Measurements from ENCODE around the gene HOXA13. TPM values are rescaled to one million over a fixed set of nuclear protein-coding genes. Genes with fewer than 3 reads are reported as not detected.

Gene HOXA13
- total RNA-seq, 1 experiment from 2014 or later: 1.3 TPM

DNA sequence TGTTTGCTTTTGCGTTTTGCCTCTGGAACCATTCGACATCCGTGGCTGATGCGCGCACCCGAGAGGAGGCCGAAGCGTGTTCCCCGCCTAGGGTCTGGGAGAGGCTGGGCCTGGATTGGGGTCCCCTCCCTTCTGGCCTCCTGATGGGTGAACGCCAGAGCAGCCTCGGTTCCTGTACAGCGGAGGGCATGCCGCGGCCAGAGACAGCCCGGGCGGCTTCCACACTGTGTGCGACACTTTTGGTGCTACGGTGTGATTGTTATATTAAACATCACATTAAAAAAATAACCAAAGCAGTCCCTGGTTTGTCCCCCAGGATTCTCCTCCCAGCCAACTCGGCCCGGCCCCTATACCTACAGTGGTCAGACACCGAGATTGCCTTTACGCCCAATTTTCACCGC lies 39.7 kb downstream of the HOXA13 start:
- CTCF ChIA-PET: interaction anchor here (0.6 to 2.4 kb wide), 17 partner anchors 10 to 793 kb away, joined by 3 to 34 read pairs (median 5); partner anchors contain the start of gene SKAP2
- intact Hi-C loops (cut with micrococcal nuclease; ENCODE audit: unreplicated experiment): loop anchor here (2.0 to 5.0 kb wide), 2 partner anchors 791 to 978 kb away; no protein-coding TSS in a partner anchor
- no peak for DNase-seq
- Mint-ChIP-seq H3K27me3 (ENCODE audit: unreplicated experiment) (no peaks in the 10 kb centered on the region), H3K4me3 (ENCODE audit: low read depth, unreplicated experiment) (peak overlapping the region; percentile 76), H3K4me1 (ENCODE audit: low read depth, unreplicated experiment) (no peaks in the 10 kb centered on the region), H3K36me3 (ENCODE audit: insufficient read depth, unreplicated experiment) (peaks cover 7% of the 10 kb centered on the region), H3K27ac (ENCODE audit: unreplicated experiment) (no peak overlapping the region), H3K9me3 (ENCODE audit: low read depth, unreplicated experiment) (no peaks in the 10 kb centered on the region)
- no TSS peak for BruUV-seq (replicated peaks)
- TF ChIP-seq CTCF (IDR thresholded peaks at IDR 0.05; ENCODE audit: unreplicated experiment): no peak

DNA sequence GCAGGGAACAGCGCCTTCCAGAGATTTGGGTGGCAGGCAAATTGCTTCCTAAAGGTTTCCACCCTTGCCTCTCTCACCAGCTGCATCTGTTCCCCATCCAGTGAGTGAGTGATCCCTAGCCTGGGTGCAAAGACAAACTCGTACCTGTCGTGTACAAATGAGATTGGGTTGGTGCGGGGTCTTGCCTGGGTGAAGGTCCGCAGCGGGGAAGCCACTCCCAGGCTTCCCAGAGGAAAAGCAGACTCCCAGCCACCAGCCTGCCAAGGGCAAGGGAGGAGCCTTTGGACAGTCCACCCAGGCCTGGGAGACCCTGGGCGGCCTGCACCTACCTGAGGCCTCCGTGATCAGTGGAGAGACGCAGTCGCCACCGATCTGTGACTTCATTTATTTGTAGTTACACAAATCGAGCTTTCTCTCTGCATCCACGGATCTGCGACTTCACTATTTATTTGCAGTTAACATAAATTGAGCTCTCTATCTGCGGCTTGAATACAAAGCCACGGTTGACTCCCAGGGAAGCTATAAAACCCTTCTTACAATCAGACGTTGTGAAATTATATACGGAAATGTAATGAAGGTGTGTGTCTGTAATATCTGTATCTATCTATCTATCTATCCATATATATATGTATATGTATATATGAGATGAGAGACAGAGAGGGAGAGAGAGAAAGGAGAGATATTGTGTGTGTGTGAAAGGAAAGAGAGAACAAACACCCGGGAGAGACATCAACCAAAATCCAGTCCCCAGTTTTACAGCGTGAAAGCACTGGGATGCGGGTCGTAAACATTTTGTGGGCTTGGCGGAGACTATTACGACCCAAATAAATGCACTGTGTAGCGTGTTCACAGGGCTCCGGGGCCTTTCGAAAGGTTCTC lies 40.4 kb downstream of the HOXA13 start:
- Mint-ChIP-seq H3K27ac (ENCODE audit: unreplicated experiment) (no peak overlapping the region), H3K36me3 (ENCODE audit: insufficient read depth, unreplicated experiment) (peaks cover 7% of the 10 kb centered on the region), H3K4me1 (ENCODE audit: low read depth, unreplicated experiment) (no peaks in the 10 kb centered on the region), H3K27me3 (ENCODE audit: unreplicated experiment) (no peaks in the 10 kb centered on the region), H3K4me3 (ENCODE audit: low read depth, unreplicated experiment) (peak overlapping the region; percentile 76), H3K9me3 (ENCODE audit: low read depth, unreplicated experiment) (no peaks in the 10 kb centered on the region)
- BruUV-seq (replicated peaks): no TSS peak
- CTCF ChIA-PET: interaction anchor here (1.3 kb wide), 1 partner anchor 9 kb away, joined by 5 read pairs; no protein-coding TSS in a partner anchor
- intact Hi-C loops (cut with micrococcal nuclease; ENCODE audit: unreplicated experiment): loop anchor here (2.0 to 5.0 kb wide), 2 partner anchors 791 to 977 kb away; no protein-coding TSS in a partner anchor
- no peak for DNase-seq
- no peak for TF ChIP-seq CTCF (IDR thresholded peaks at IDR 0.05; ENCODE audit: unreplicated experiment)

DNA sequence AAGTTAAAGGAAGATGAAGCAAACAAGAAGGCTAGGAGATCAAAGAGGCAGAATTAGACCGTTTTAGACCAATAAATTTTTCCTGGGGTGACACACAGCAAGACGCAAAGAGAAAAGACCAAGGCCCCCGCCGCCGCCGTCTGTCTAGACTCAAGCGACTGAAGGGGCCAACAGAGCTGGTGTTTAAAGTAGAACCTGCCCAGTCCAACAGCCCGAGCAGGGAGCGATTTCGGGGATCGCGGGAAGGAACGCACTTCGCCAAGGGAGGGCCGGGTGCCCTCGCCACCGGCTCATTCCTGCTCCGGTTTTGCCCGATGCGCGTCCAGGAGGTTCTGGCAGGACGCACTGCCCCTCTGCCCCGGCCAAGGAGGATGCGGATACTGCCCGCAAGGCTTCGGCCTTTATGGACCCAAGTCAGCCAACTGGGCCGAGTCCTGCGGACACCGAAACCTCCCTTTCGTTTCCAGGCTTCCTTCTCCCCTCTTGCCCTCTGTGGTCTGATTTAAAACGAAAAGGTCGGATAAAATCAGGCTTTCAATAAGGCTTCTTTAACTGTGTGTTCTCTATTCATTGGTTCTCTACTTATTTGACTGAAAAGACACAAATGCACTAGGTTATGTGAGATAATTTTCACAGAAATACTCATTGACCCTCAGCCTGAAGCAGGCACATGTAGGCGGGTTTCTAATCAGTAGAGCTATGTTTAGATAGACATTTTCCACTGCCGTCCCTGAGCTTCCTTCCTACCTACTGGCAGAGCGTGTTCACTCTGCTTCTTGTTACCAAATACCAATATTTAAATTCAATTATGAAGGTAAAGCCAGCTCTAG lies 41.2 kb downstream of the HOXA13 start:
- CTCF ChIA-PET: interaction anchor here (1.3 to 1.9 kb wide), 2 partner anchors 8 to 476 kb away, joined by 5 read pairs; no protein-coding TSS in a partner anchor
- intact Hi-C loops (cut with micrococcal nuclease; ENCODE audit: unreplicated experiment): no loop called here
- H3K9me3 Mint-ChIP-seq (ENCODE audit: low read depth, unreplicated experiment): no peaks in the 10 kb centered on the region
- no peak for DNase-seq
- no peaks in the 10 kb centered on the region for H3K4me1 Mint-ChIP-seq (ENCODE audit: low read depth, unreplicated experiment)
- H3K27ac Mint-ChIP-seq (ENCODE audit: unreplicated experiment): no peak overlapping the region
- BruUV-seq (replicated peaks): no TSS peak
- H3K4me3 Mint-ChIP-seq (ENCODE audit: low read depth, unreplicated experiment): no peak overlapping the region
- peaks cover 8% of the 10 kb centered on the region for H3K27me3 Mint-ChIP-seq (ENCODE audit: unreplicated experiment)
- H3K36me3 Mint-ChIP-seq (ENCODE audit: insufficient read depth, unreplicated experiment): peaks cover 7% of the 10 kb centered on the region
- TF ChIP-seq CTCF (IDR thresholded peaks at IDR 0.05; ENCODE audit: unreplicated experiment): no peak

GRCh38 chr7:27157702-27158431 lies 42.0 kb downstream of the HOXA13 start:
- DNase-seq: no peak
- peaks cover 16% of the 10 kb centered on the region for H3K27me3 Mint-ChIP-seq (ENCODE audit: unreplicated experiment)
- H3K4me3 Mint-ChIP-seq (ENCODE audit: low read depth, unreplicated experiment): no peak overlapping the region
- no TSS peak for BruUV-seq (replicated peaks)
- TF ChIP-seq CTCF (IDR thresholded peaks at IDR 0.05; ENCODE audit: unreplicated experiment): no peak
- CTCF ChIA-PET: interaction anchor here (1.9 kb wide), 1 partner anchor 476 kb away, joined by 5 read pairs; no protein-coding TSS in a partner anchor
- H3K36me3 Mint-ChIP-seq (ENCODE audit: insufficient read depth, unreplicated experiment): peaks cover 7% of the 10 kb centered on the region
- H3K27ac Mint-ChIP-seq (ENCODE audit: unreplicated experiment): no peak overlapping the region
- no peaks in the 10 kb centered on the region for H3K9me3 Mint-ChIP-seq (ENCODE audit: low read depth, unreplicated experiment)
- H3K4me1 Mint-ChIP-seq (ENCODE audit: low read depth, unreplicated experiment): no peaks in the 10 kb centered on the region
- intact Hi-C loops (cut with micrococcal nuclease; ENCODE audit: unreplicated experiment): no loop called here

Data from Calu3 (cell line).